PFSK-1 (cell line): ENCODE measurements around the gene AKAP10.

Experiments used
- POLR2AphosphoS5 ChIP-seq: IDR thresholded peaks from 2 replicates; pipeline ENCODE4 v1.6.1; 2012; ENCODE audit warnings: low read depth, mild to moderate bottlenecking, control low read depth, low read length, moderate library complexity
- REST ChIP-seq, 2 experiments: IDR thresholded peaks; 2 replicates each; pipeline versions ENCODE4 v1.6.1 to v1.8.0; 2011 to 2012; ENCODE audit warnings: low read depth in 2 of 2, low read length in 2 of 2, control low read depth in 1 of 2, inconsistent platforms in 1 of 2, mild to moderate bottlenecking in 1 of 2, moderate library complexity in 1 of 2; ENCODE audit not compliant: insufficient read depth in 1 of 2

- TF ChIP-seq POLR2AphosphoS5 (no peak), REST (IDR thresholded peaks at IDR 0.05; ENCODE audit: insufficient read depth in 1 of 2, low read depth in 2 of 2, low read length in 2 of 2) (no peak)
These were observed 15.4 kb upstream of the AKAP10 start for GRCh38 chr17:19992803-19993713.
